HEK293 (cell line): ENCODE measurements around the gene THRA.
A peak's percentile ranks its signal among the peaks of the same experiment; 100 is the strongest.

Source experiments
- ATF2 ChIP-seq: fragments of 450-650 bp; formaldehyde crosslinking; IDR thresholded peaks from 2 replicates; pipeline ENCODE4 v1.5.1; 2016; ENCODE audit warnings: missing biosample characterization, missing genetic modification characterization, low read depth
- BCL11A ChIP-seq: fragments of 450-650 bp; formaldehyde crosslinking; IDR thresholded peaks from 2 replicates; pipeline ENCODE4 v1.5.1; 2016; ENCODE audit warnings: low read depth, missing biosample characterization, missing genetic modification characterization
- BCL11B ChIP-seq: fragments of 450-650 bp; formaldehyde crosslinking; IDR thresholded peaks from 2 replicates; pipeline ENCODE4 v1.5.1; 2016; ENCODE audit warnings: low read depth, missing biosample characterization, missing genetic modification characterization
- KLF8 ChIP-seq: fragments of 450-650 bp; formaldehyde crosslinking; IDR thresholded peaks from 2 replicates; pipeline ENCODE4 v1.5.1; 2016; ENCODE audit warnings: missing biosample characterization, missing genetic modification characterization
- MZF1 ChIP-seq: fragments of 450-650 bp; formaldehyde crosslinking; IDR thresholded peaks from 2 replicates; pipeline ENCODE4 v1.5.1; 2017; ENCODE audit warnings: missing biosample characterization, missing genetic modification characterization, borderline replicate concordance
- SALL2 ChIP-seq: fragments of 450-650 bp; formaldehyde crosslinking; IDR thresholded peaks from 2 replicates; pipeline ENCODE4 v1.5.0; 2017; ENCODE audit warnings: missing biosample characterization, mild to moderate bottlenecking, missing genetic modification characterization, borderline replicate concordance
- SCRT2 ChIP-seq: fragments of 450-650 bp; formaldehyde crosslinking; IDR thresholded peaks from 2 replicates; pipeline ENCODE4 v1.5.1; 2016; ENCODE audit warnings: missing biosample characterization, missing genetic modification characterization
- ZBTB17 ChIP-seq: fragments of 450-650 bp; formaldehyde crosslinking; IDR thresholded peaks from 2 replicates; pipeline ENCODE4 v1.5.1; 2016; ENCODE audit warnings: missing biosample characterization, missing genetic modification characterization
- ZBTB26 ChIP-seq: fragments of 450-650 bp; formaldehyde crosslinking; optimal IDR thresholded peaks from 2 replicates; pipeline ENCODE3; 2016; ENCODE audit warnings: missing biosample characterization, mild to moderate bottlenecking, missing genetic modification characterization
- ZBTB48 ChIP-seq: fragments of 450-650 bp; formaldehyde crosslinking; IDR thresholded peaks from 2 replicates; pipeline ENCODE4 v1.5.1; 2016; ENCODE audit warnings: missing biosample characterization, missing genetic modification characterization
- ZBTB8A ChIP-seq: fragments of 450-650 bp; formaldehyde crosslinking; IDR thresholded peaks from 2 replicates; pipeline ENCODE4 v1.5.1; 2016; ENCODE audit warnings: missing biosample characterization, missing genetic modification characterization
- ZEB2 ChIP-seq: fragments of 450-650 bp; formaldehyde crosslinking; IDR thresholded peaks from 2 replicates; pipeline ENCODE4 v1.5.1; 2016; ENCODE audit warnings: missing biosample characterization, missing genetic modification characterization
- ZFP37 ChIP-seq: fragments of 450-650 bp; formaldehyde crosslinking; IDR thresholded peaks from 2 replicates; pipeline ENCODE4 v1.5.1; 2016; ENCODE audit warnings: missing biosample characterization, missing genetic modification characterization
- ZNF146 ChIP-seq: fragments of 450-650 bp; formaldehyde crosslinking; IDR thresholded peaks from 2 replicates; pipeline ENCODE4 v1.5.1; 2016; ENCODE audit warnings: missing biosample characterization, missing genetic modification characterization
- ZNF155 ChIP-seq: fragments of 450-650 bp; formaldehyde crosslinking; IDR thresholded peaks from 2 replicates; pipeline ENCODE4 v1.5.1; 2016; ENCODE audit warnings: missing biosample characterization, missing genetic modification characterization
- ZNF184 ChIP-seq: fragments of 450-650 bp; IDR thresholded peaks from 2 replicates; pipeline ENCODE4 v1.5.1; 2018; ENCODE audit warnings: missing biosample characterization, mild to moderate bottlenecking, missing genetic modification characterization
- ZNF214 ChIP-seq: fragments of 450-650 bp; formaldehyde crosslinking; IDR thresholded peaks from 2 replicates; pipeline ENCODE4 v1.5.1; 2017; ENCODE audit warnings: missing biosample characterization, mild to moderate bottlenecking, missing genetic modification characterization, borderline replicate concordance
- ZNF239 ChIP-seq: fragments of 450-650 bp; formaldehyde crosslinking; IDR thresholded peaks from 2 replicates; pipeline ENCODE4 v1.5.1; 2016; ENCODE audit warnings: missing biosample characterization, missing genetic modification characterization
- ZNF280C ChIP-seq: fragments of 450-650 bp; formaldehyde crosslinking; IDR thresholded peaks from 2 replicates; pipeline ENCODE4 v1.5.1; 2016; ENCODE audit warnings: missing biosample characterization, missing genetic modification characterization
- ZNF292 ChIP-seq: fragments of 450-650 bp; formaldehyde crosslinking; IDR thresholded peaks from 2 replicates; pipeline ENCODE4 v1.5.1; 2016; ENCODE audit warnings: low read depth, missing biosample characterization, missing genetic modification characterization, borderline replicate concordance
- ZNF366 ChIP-seq: fragments of 450-650 bp; formaldehyde crosslinking; conservative IDR thresholded peaks from 2 replicates; pipeline ENCODE4 v1.5.1; 2016; ENCODE audit warnings: missing biosample characterization, missing genetic modification characterization
- ZNF394 ChIP-seq: fragments of 450-650 bp; formaldehyde crosslinking; IDR thresholded peaks from 2 replicates; pipeline ENCODE4 v1.5.1; 2016; ENCODE audit warnings: missing biosample characterization, missing genetic modification characterization, mild to moderate bottlenecking, moderate library complexity, borderline replicate concordance
- ZNF426 ChIP-seq: fragments of 450-650 bp; formaldehyde crosslinking; IDR thresholded peaks from 2 replicates; pipeline ENCODE4 v1.5.1; 2017; ENCODE audit warnings: missing biosample characterization, missing genetic modification characterization, mild to moderate bottlenecking, inconsistent platforms, moderate library complexity
- ZNF501 ChIP-seq: fragments of 450-650 bp; formaldehyde crosslinking; IDR thresholded peaks from 2 replicates; pipeline ENCODE4 v1.5.1; 2016; ENCODE audit warnings: missing biosample characterization, missing genetic modification characterization
- ZNF544 ChIP-seq: fragments of 450-650 bp; formaldehyde crosslinking; IDR thresholded peaks from 2 replicates; pipeline ENCODE4 v1.5.0; 2017; ENCODE audit warnings: missing biosample characterization, missing genetic modification characterization
- ZNF555 ChIP-seq: fragments of 450-650 bp; formaldehyde crosslinking; conservative IDR thresholded peaks from 2 replicates; pipeline ENCODE4 v1.5.1; 2017; ENCODE audit warnings: missing biosample characterization, mild to moderate bottlenecking, missing genetic modification characterization, inconsistent platforms
- ZNF596 ChIP-seq: fragments of 450-650 bp; IDR thresholded peaks from 2 replicates; pipeline ENCODE4 v1.5.0; 2018; ENCODE audit warnings: missing biosample characterization, mild to moderate bottlenecking, missing genetic modification characterization, moderate library complexity
- ZNF623 ChIP-seq: fragments of 450-650 bp; formaldehyde crosslinking; IDR thresholded peaks from 2 replicates; pipeline ENCODE4 v1.5.1; 2016; ENCODE audit warnings: missing biosample characterization, missing genetic modification characterization
- ZNF645 ChIP-seq: fragments of 450-650 bp; formaldehyde crosslinking; IDR thresholded peaks from 2 replicates; pipeline ENCODE4; 2016; ENCODE audit warnings: missing biosample characterization, missing genetic modification characterization
- ZNF658 ChIP-seq: fragments of 450-650 bp; formaldehyde crosslinking; IDR thresholded peaks from 2 replicates; pipeline ENCODE4; 2016; ENCODE audit warnings: missing biosample characterization, missing genetic modification characterization
- ZNF660 ChIP-seq: fragments of 450-650 bp; IDR thresholded peaks from 2 replicates; pipeline ENCODE4 v1.5.1; 2018; ENCODE audit warnings: missing biosample characterization, mild to moderate bottlenecking, missing genetic modification characterization
- ZNF664 ChIP-seq: fragments of 450-650 bp; formaldehyde crosslinking; IDR thresholded peaks from 2 replicates; pipeline ENCODE4 v1.5.1; 2016; ENCODE audit warnings: missing biosample characterization, missing genetic modification characterization
- ZNF776 ChIP-seq: fragments of 450-650 bp; formaldehyde crosslinking; IDR thresholded peaks from 2 replicates; pipeline ENCODE4 v1.5.0; 2017; ENCODE audit warnings: missing biosample characterization, missing genetic modification characterization, borderline replicate concordance
- ZSCAN23 ChIP-seq: fragments of 450-650 bp; formaldehyde crosslinking; IDR thresholded peaks from 2 replicates; pipeline ENCODE4 v1.5.1; 2016; ENCODE audit warnings: missing biosample characterization, missing genetic modification characterization
- ZSCAN4 ChIP-seq: fragments of 450-650 bp; formaldehyde crosslinking; IDR thresholded peaks from 2 replicates; pipeline ENCODE4 v1.5.1; 2017; ENCODE audit warnings: missing biosample characterization, missing genetic modification characterization

Gene THRA

GRCh38 chr17:40100669-40101366 lies 38.1 kb downstream of the THRA start (continued):
- TF ChIP-seq ZNF555 (tag by site-specific recombination) (no peak), ZNF426 (tag by site-specific recombination) (no peak), ZBTB48 (peak; percentile 94), ZNF146 (tag by site-specific recombination) (0 out of 2 replicates have a peak, but pooled peaks have one; percentile 10), ZNF366 (tag by site-specific recombination) (peak; percentile 83), ZBTB26 (tag by site-specific recombination) (peak; percentile 57), ZBTB8A (tag by site-specific recombination) (0 out of 2 replicates have a peak, but pooled peaks have one; percentile 2), ZNF155 (tag by site-specific recombination) (no peak), ZNF658 (no peak), ATF2 (tag by site-specific recombination) (no peak), SALL2 (tag by site-specific recombination) (no peak), ZNF214 (no peak), ZNF645 (tag by site-specific recombination) (no peak), ZEB2 (0 out of 2 replicates have a peak, but pooled peaks have one; percentile 20), BCL11B (tag by site-specific recombination) (no peak), ZNF660 (tag by site-specific recombination) (no peak), MZF1 (no peak), BCL11A (tag by site-specific recombination) (no peak), ZNF239 (tag by site-specific recombination) (no peak), ZNF596 (no peak), ZSCAN23 (no peak), KLF8 (tag by site-specific recombination) (peak; percentile 55), ZFP37 (tag by site-specific recombination) (no peak), ZNF394 (tag by site-specific recombination) (peak; percentile 66), ZBTB17 (tag by site-specific recombination) (peak; percentile 88), ZNF623 (tag by site-specific recombination) (0 out of 2 replicates have a peak, but pooled peaks have one; percentile 11), ZNF664 (tag by site-specific recombination) (no peak), ZNF184 (tag by site-specific recombination) (peak; percentile 34; the same call in 1 of the 2 replicates), SCRT2 (tag by site-specific recombination) (no peak), ZNF280C (no peak), ZNF501 (tag by site-specific recombination) (no peak; the same call in 1 of the 2 replicates), ZNF292 (no peak), ZSCAN4 (tag by site-specific recombination) (no peak), ZNF776 (tag by site-specific recombination) (no peak), ZNF544 (tag by site-specific recombination) (no peak)
